Measurements from ENCODE around the gene TBCD. TPM values are rescaled to one million over a fixed set of nuclear protein-coding genes. Genes with fewer than 3 reads are reported as not detected.

The TBCD gene
- total RNA-seq, 1 donor from 2014 or later, result 59.8 TPM

GRCh38 chr17:82854226-82854625 is 102.4 kb downstream of the TBCD start:
- H3K36me3 Mint-ChIP-seq (ENCODE audit: low read depth), result peaks cover 2% of the 10 kb centered on the region
- no peak overlapping the region for H3K27ac Mint-ChIP-seq (ENCODE audit: unreplicated experiment)
- H3K9me3 Mint-ChIP-seq (ENCODE audit: low read depth), result no peaks in the 10 kb centered on the region
- no peak overlapping the region for H3K4me3 Mint-ChIP-seq (ENCODE audit: unreplicated experiment)
- no peak for DNase-seq (ENCODE audit: low spot score)
- no peak for TF ChIP-seq CTCF (IDR thresholded peaks at IDR 0.05)
- peaks cover under 1% of the 10 kb centered on the region for H3K4me1 Mint-ChIP-seq (ENCODE audit: low read depth)
- H3K27me3 Mint-ChIP-seq (ENCODE audit: low read depth), result no peaks in the 10 kb centered on the region

DNA sequence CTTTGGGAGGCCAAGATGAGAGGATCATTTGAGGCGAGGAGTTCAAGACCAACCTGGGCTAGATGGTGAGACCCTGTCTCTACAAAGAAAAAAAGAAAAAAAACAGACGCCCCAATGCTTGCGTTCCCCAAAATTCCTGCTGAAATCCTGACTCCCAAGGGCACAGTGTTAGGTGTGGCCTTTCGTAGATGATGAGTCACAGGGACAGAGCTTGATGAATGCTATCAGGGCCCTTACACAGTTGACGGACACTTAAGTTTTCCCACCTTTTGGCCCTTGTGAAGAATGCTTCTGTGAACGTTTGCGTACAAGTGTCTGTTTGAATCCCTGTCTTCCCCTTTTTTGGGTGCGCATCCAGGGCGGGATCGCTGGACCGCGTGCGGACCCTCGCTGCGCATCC is 104.5 kb downstream of the TBCD start:
- no peak for TF ChIP-seq CTCF (IDR thresholded peaks at IDR 0.05)
- H3K4me1 Mint-ChIP-seq (ENCODE audit: low read depth), result peaks cover 15% of the 10 kb centered on the region
- no peaks in the 10 kb centered on the region for H3K36me3 Mint-ChIP-seq (ENCODE audit: low read depth)
- no peaks in the 10 kb centered on the region for H3K27me3 Mint-ChIP-seq (ENCODE audit: low read depth)
- no peak overlapping the region for H3K4me3 Mint-ChIP-seq (ENCODE audit: unreplicated experiment)
- H3K9me3 Mint-ChIP-seq (ENCODE audit: low read depth), result no peaks in the 10 kb centered on the region
- no peak overlapping the region for H3K27ac Mint-ChIP-seq (ENCODE audit: unreplicated experiment)
- DNase-seq (ENCODE audit: low spot score), result no peak

DNA sequence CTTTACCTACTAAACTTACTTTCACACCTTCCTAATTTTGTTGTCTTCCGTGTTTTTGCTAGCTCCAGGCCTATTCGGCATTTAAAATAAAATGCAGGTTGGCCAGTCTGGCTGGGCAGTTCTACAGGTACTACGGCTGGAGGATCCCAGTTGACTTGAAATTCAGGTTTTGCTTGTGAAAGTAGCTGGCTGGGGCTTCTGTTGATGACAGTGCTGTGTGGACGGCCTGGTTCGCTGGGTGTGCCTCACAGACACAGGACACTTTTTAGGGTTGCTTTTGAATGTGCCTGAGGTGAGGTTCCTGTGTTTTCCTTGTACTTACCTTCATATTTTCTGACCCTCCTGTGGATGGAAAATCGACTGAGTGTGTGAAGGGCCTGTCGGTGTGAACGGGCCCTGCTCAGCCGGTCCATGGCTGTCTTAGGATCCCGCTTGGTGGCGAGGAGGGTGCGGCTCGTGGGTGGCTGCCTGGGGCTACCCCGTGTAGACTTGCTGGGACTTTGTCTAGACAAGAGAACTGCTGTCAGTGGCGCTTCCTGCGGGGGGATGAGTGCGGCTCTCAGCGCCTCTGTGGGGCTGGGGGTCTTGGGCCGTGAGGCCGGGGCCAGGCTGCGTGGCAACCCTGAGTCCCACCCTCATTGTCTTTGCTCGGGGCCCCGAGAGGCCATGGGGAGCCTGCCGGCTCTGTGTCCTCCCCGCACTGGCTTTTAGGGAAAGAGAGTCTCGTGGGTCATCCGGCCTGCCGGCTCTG is 106.7 kb downstream of the TBCD start:
- Mint-ChIP-seq H3K4me3 (ENCODE audit: unreplicated experiment) (no peak overlapping the region), H3K9me3 (ENCODE audit: low read depth) (no peaks in the 10 kb centered on the region), H3K36me3 (ENCODE audit: low read depth) (peaks cover 2% of the 10 kb centered on the region), H3K27me3 (ENCODE audit: low read depth) (no peaks in the 10 kb centered on the region), H3K4me1 (ENCODE audit: low read depth) (peaks cover 22% of the 10 kb centered on the region), H3K27ac (ENCODE audit: unreplicated experiment) (no peak overlapping the region)
- DNase-seq (ENCODE audit: low spot score), result no peak
- TF ChIP-seq CTCF (IDR thresholded peaks at IDR 0.05), result no peak

GRCh38 chr17:82859431-82860403 is 107.9 kb downstream of the TBCD start:
- Mint-ChIP-seq H3K9me3 (ENCODE audit: low read depth) (no peaks in the 10 kb centered on the region), H3K27ac (ENCODE audit: unreplicated experiment) (peak overlapping the region; percentile 86), H3K4me3 (ENCODE audit: unreplicated experiment) (peak overlapping the region; percentile 51), H3K36me3 (ENCODE audit: low read depth) (peaks cover 2% of the 10 kb centered on the region), H3K4me1 (ENCODE audit: low read depth) (peaks cover 33% of the 10 kb centered on the region), H3K27me3 (ENCODE audit: low read depth) (no peaks in the 10 kb centered on the region)
- TF ChIP-seq CTCF (IDR thresholded peaks at IDR 0.05), result no peak
- DNase-seq (ENCODE audit: low spot score), result no peak
